ENCODE data around the gene KCNK16.
"Not testable (repeated sequence)": the region's sequence is repeated elsewhere in the genome, so short reads cannot be mapped to it uniquely, and the experiment has no call there.

DNA sequence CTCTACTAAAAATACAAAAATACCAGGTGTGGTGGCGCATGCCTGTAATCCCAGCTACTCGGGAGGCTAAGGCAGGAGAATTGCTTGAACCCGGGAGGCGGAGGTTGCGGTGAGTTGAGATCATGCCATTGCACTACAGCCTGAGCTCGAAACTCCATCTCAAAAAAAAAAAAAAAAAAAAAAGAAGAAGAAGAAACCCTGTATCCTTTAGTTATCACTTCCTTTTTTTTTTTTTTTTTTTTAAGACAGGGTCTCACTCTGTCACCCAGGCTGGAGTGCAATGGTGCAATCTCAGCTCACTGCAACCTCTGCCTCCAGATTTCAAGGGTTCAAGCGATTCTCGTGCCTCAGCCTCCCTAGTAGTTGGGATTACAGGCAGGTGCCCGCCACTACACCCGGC is 35.9 kb downstream of the KCNK16 start:
- TF ChIP-seq, protein P1, sequence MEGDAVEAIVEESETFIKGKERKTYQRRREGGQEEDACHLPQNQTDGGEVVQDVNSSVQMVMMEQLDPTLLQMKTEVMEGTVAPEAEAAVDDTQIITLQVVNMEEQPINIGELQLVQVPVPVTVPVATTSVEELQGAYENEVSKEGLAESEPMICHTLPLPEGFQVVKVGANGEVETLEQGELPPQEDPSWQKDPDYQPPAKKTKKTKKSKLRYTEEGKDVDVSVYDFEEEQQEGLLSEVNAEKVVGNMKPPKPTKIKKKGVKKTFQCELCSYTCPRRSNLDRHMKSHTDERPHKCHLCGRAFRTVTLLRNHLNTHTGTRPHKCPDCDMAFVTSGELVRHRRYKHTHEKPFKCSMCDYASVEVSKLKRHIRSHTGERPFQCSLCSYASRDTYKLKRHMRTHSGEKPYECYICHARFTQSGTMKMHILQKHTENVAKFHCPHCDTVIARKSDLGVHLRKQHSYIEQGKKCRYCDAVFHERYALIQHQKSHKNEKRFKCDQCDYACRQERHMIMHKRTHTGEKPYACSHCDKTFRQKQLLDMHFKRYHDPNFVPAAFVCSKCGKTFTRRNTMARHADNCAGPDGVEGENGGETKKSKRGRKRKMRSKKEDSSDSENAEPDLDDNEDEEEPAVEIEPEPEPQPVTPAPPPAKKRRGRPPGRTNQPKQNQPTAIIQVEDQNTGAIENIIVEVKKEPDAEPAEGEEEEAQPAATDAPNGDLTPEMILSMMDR (IDR thresholded peaks at IDR 0.05): not testable (repeated sequence)
- TF ChIP-seq POLR2AphosphoS5, POLR2A (IDR thresholded peaks at IDR 0.05): not testable (repeated sequence)

Data from breast epithelium (tissue), 3 donors.